Gastrocnemius medialis (tissue), 4 donors: ENCODE data around the gene ZNRF3.

Source experiments
- CTCF ChIP-seq, 5 experiments: fragments of 450-650 bp in 3 of 5; fragments of 200-600 bp in 2 of 5; sonication (generic) in 2 of 5; IDR thresholded peaks in 4 of 5; conservative IDR thresholded peaks in 1 of 5; 1 replicate in 4 of 5; 2 replicates in 1 of 5; pipeline ENCODE4 v1.5.1; 2016 to 2019; ENCODE audit warnings: antibody characterized with exemption in 5 of 5, mild to moderate bottlenecking in 3 of 5, moderate library complexity in 3 of 5
- POLR2A ChIP-seq, 2 donors: fragments of 450-650 bp; IDR thresholded peaks; one replicate each; pipeline ENCODE4 v1.6.1; 2017; ENCODE audit warnings: antibody characterized with exemption in 2 of 2, mild to moderate bottlenecking in 2 of 2, moderate library complexity in 2 of 2

- TF ChIP-seq POLR2A (IDR thresholded peaks at IDR 0.05), result no peak
- TF ChIP-seq CTCF (IDR thresholded peaks at IDR 0.05 in 4 of 5, conservative IDR thresholded peaks at IDR 0.05 in 1 of 5), result no peak
Measured at GRCh38 chr22:28891156-28891733, 7.9 kb downstream of the ZNRF3 start.
